A549 (cell line): ENCODE measurements around the gene GMEB2. TPM values are rescaled to one million over a fixed set of nuclear protein-coding genes. Genes with fewer than 3 reads are reported as not detected.
"Not testable (repeated sequence)": the region's sequence is repeated elsewhere in the genome, so short reads cannot be mapped to it uniquely, and the experiment has no call there.

Experiments used
- ATAC-seq, 2 experiments: fragments of 200-7000 bp in 1 of 2; fragments of >200 bp in 1 of 2; cut with Nextera tagmentation in 1 of 2; cut with Tn5 transposase in 1 of 2; 3 replicates each; pipeline versions ENCODE4 v1.8.0 to v1.9.1; 2018 to 2020; ENCODE audit warnings: mild to moderate bottlenecking in 1 of 2, moderate library complexity in 1 of 2
- CTCF ChIA-PET: fragments of 300-600 bp; sonication (Branson Sonifier 250); formaldehyde crosslinking; extraction: SDS; loops from one replicate; lab custom pipeline; 2021; ENCODE audit warnings: antibody characterized with exemption, inconsistent platforms; lab: Yijun Ruan, JAX
- POLR2A ChIA-PET: fragments of 350-600 bp; formaldehyde crosslinking; extraction: SDS; loops from one replicate; lab custom pipeline; 2021; ENCODE audit warnings: antibody characterized with exemption, inconsistent platforms; lab: Yijun Ruan, JAX
- DNase-seq, 2 experiments: peaks; one replicate each; pipeline versions ENCODE4 v3.0.0 to v3.0.0-alpha.2; 2011 to 2016; ENCODE audit warnings: low read depth in 1 of 2, low spot score in 1 of 2
- FAIRE-seq: peaks from 2 replicates; lab custom pipeline; 2011; peaks lifted over from hg19 to GRCh38; lab: Jason Lieb, UNC
- H3K27ac ChIP-seq, 2 experiments: fragments of >200 bp; sonication (Bioruptor Twin); formaldehyde crosslinking; 3 replicates each; pipeline ENCODE4 v1.5.1; 2016 to 2017
- H3K4me1 ChIP-seq: fragments of >200 bp; sonication (Bioruptor Twin); formaldehyde crosslinking; 3 replicates; pipeline ENCODE4 v1.6.1; 2016
- H3K4me2 ChIP-seq: fragments of >200 bp; sonication (Bioruptor Twin); formaldehyde crosslinking; 3 replicates; pipeline ENCODE4 v1.6.1; 2016
- H3K4me3 ChIP-seq: fragments of >200 bp; sonication (Bioruptor Twin); formaldehyde crosslinking; 3 replicates; pipeline ENCODE4 v1.5.1; 2016
- H3K9me3 ChIP-seq: fragments of >200 bp; sonication (Bioruptor Twin); formaldehyde crosslinking; 3 replicates; pipeline ENCODE4 v1.6.1; 2016
- BHLHE40 ChIP-seq: IDR thresholded peaks from 2 replicates; pipeline ENCODE4 v1.6.1; 2012; ENCODE audit warnings: low read depth, low read length, inconsistent platforms
- CBX8 ChIP-seq: fragments of 200-600 bp; sonication (generic); IDR thresholded peaks from 2 replicates; pipeline ENCODE4 v1.6.1; 2016
- CEBPB ChIP-seq, 2 experiments: fragments of >200 bp in 1 of 2; sonication (Bioruptor Twin) in 1 of 2; formaldehyde crosslinking in 1 of 2; IDR thresholded peaks; 2 replicates each; pipeline ENCODE4 v1.6.1; 2012 to 2016
- CHD4 ChIP-seq: fragments of 200-600 bp; sonication (generic); IDR thresholded peaks from 2 replicates; pipeline ENCODE4 v1.6.1; 2016; ENCODE audit warnings: antibody characterized with exemption, mild to moderate bottlenecking, borderline replicate concordance
- HOXA7 ChIP-seq: fragments of 250-450 bp; sonication (Bioruptor Pico); IDR thresholded peaks from 2 replicates; pipeline ENCODE4 v1.5.0; 2020; ENCODE audit warnings: mild to moderate bottlenecking, moderate library complexity
- HOXB13 ChIP-seq: fragments of 250-450 bp; sonication (Bioruptor Pico); IDR thresholded peaks from 2 replicates; pipeline ENCODE4 v1.5.0; 2020; ENCODE audit warnings: low read depth, mild to moderate bottlenecking, moderate library complexity
- MAX ChIP-seq: IDR thresholded peaks from 2 replicates; pipeline ENCODE4 v1.6.1; 2012
- MAZ ChIP-seq: fragments of 150-350 bp; IDR thresholded peaks from 2 replicates; pipeline ENCODE4 v1.6.1; 2014; ENCODE audit warnings: antibody characterized with exemption, low read depth, low read length, borderline replicate concordance
- NR3C1 ChIP-seq: fragments of >200 bp; sonication (Bioruptor Twin); formaldehyde crosslinking; IDR thresholded peaks from 3 replicates; pipeline ENCODE4 v1.6.1; 2017
- PBX3 ChIP-seq: IDR thresholded peaks from 2 replicates; pipeline ENCODE4 v1.6.1; 2012
- PHF8 ChIP-seq: fragments of 200-600 bp; sonication (generic); IDR thresholded peaks from 2 replicates; pipeline ENCODE4 v1.6.1; 2016; ENCODE audit warnings: low read depth, mild to moderate bottlenecking, antibody characterized with exemption, moderate library complexity, borderline replicate concordance
- RCOR1 ChIP-seq: fragments of 150-350 bp; IDR thresholded peaks from 2 replicates; pipeline ENCODE4 v1.6.1; 2014; ENCODE audit warnings: antibody characterized with exemption, low read length, low read depth
- RFX5 ChIP-seq: fragments of 450-650 bp; IDR thresholded peaks from 2 replicates; pipeline ENCODE4 v1.7.1; 2014; ENCODE audit warnings: antibody characterized with exemption, mild to moderate bottlenecking, moderate library complexity
- RNF2 ChIP-seq: fragments of 200-600 bp; sonication (generic); IDR thresholded peaks from 2 replicates; pipeline ENCODE4 v1.6.1; 2016; ENCODE audit warnings: low read depth, mild to moderate bottlenecking, antibody characterized with exemption, moderate library complexity, borderline replicate concordance
- SREBF2 ChIP-seq: fragments of 450-650 bp; IDR thresholded peaks from 2 replicates; pipeline ENCODE4 v1.6.1; 2014; ENCODE audit warnings: mild to moderate bottlenecking, moderate library complexity
- TFCP2L1 ChIP-seq: fragments of 250-450 bp; sonication (Bioruptor Pico); IDR thresholded peaks from 2 replicates; pipeline ENCODE4 v1.5.0; 2021; ENCODE audit warnings: mild to moderate bottlenecking
- ZFP36 ChIP-seq: fragments of 450-650 bp; IDR thresholded peaks from 2 replicates; pipeline ENCODE4 v1.6.1; 2014; ENCODE audit warnings: borderline replicate concordance; ENCODE audit not compliant: partially characterized antibody
- WGBS: methylation state at CpG from one replicate; pipeline ENCODE4 v1.1.6; 2017; ENCODE audit errors: missing lambda C conversion rate; 5-methylcytosine and 5-hydroxymethylcytosine counted together
- polyA plus RNA-seq, 4 experiments: library from polyadenylated mRNA; depleted of rRNA in 3 of 4; stranded (reverse); fragments of >200 nt; fragmentation: RNase III in 1 of 4; extraction: RNeasy Plus Mini Kit Qiagen cat#74134 plus additional on column Dnase treatment in 1 of 4; gene quantifications; 2 replicates in 3 of 4; 3 replicates in 1 of 4; pipeline ENCODE4 v1.2.3, GENCODE V29; 2011 to 2017

The GMEB2 gene
- polyA plus RNA-seq, 2 of the 4 experiments (the other 2 are of a cell fraction) = 6.5 to 6.8 TPM

GRCh38 chr20:63561624-63562396 lies 65.1 kb downstream of the GMEB2 start (continued):
- no peak for TF ChIP-seq PBX3
- no peak for TF ChIP-seq TFCP2L1
- no peak for TF ChIP-seq CEBPB (IDR thresholded peaks at IDR 0.05)
- TF ChIP-seq, all 56 proteins: peak for 0

- no peak overlapping the region for H3K4me2 ChIP-seq
- ATAC-seq (no peak), FAIRE-seq (no peak), DNase-seq (no peak)
- H3K9me3 ChIP-seq = no peaks in the 10 kb centered on the region
- H3K4me1 ChIP-seq = no peaks in the 10 kb centered on the region
- H3K27ac ChIP-seq = no peak overlapping the region
- WGBS = 96% methylated on average over 14 of the region's 26 CpGs
- H3K4me3 ChIP-seq = no peak overlapping the region
- TF ChIP-seq MAZ (no peak), HOXB13 (CRISPR knock-in tag) (no peak), CBX8 (no peak), SREBF2 (no peak), RNF2 (no peak), PHF8 (no peak), CHD4 (no peak), MAX (no peak), RFX5 (no peak), TFCP2L1 (no peak), CEBPB (IDR thresholded peaks at IDR 0.05) (no peak), NR3C1 (no peak), BHLHE40 (no peak), HOXA7 (CRISPR knock-in tag) (no peak)
- ChIA-PET POLR2A (no interaction called here), CTCF (interaction anchor here (1.3 to 7.6 kb wide), 3 partner anchors 23 to 413 kb away, joined by 4 to 49 read pairs (median 7); partner anchors contain the start of gene PTK6)
These were observed 65.9 kb downstream of the GMEB2 start for GRCh38 chr20:63560856-63561609.

- POLR2A ChIA-PET = no interaction called here
- FAIRE-seq (no peak), ATAC-seq (no peak), DNase-seq (no peak)
- no peak for TF ChIP-seq RCOR1
- TF ChIP-seq ZFP36 = peak; percentile 75
- WGBS = 91% methylated on average over 9 of the region's 16 CpGs
- no peak overlapping the region for H3K4me3 ChIP-seq
- no peak overlapping the region for H3K4me2 ChIP-seq
- H3K9me3 ChIP-seq = no peaks in the 10 kb centered on the region
- CTCF ChIA-PET = interaction anchor here (1.3 to 7.6 kb wide), 2 partner anchors 22 to 413 kb away, joined by 4 to 49 read pairs; partner anchors contain the start of gene PTK6
- H3K4me1 ChIP-seq = no peaks in the 10 kb centered on the region
- H3K27ac ChIP-seq = no peak overlapping the region
These were observed 66.5 kb downstream of the GMEB2 start for GRCh38 chr20:63560333-63560805.

GRCh38 chr20:63559485-63560332 lies 67.2 kb downstream of the GMEB2 start:
- DNase-seq, FAIRE-seq, H3K4me2 ChIP-seq, H3K27ac ChIP-seq, H3K4me1 ChIP-seq, H3K4me3 ChIP-seq, POLR2A ChIA-PET, H3K9me3 ChIP-seq, ATAC-seq: not testable (repeated sequence)
- CTCF ChIA-PET = interaction anchor here (1.3 to 7.6 kb wide), 2 partner anchors 21 to 414 kb away, joined by 4 to 49 read pairs; partner anchors contain the start of gene PTK6
- 96% methylated on average over 10 of the region's 31 CpGs for WGBS
